Peyer's patch (tissue), 4 donors: ENCODE data around the gene FZD4. TPM values are rescaled to one million over a fixed set of nuclear protein-coding genes. Genes with fewer than 3 reads are reported as not detected.
A peak's percentile ranks its signal among the peaks of the same experiment; 100 is the strongest.
"Not testable (repeated sequence)": the region's sequence is repeated elsewhere in the genome, so short reads cannot be mapped to it uniquely, and the experiment has no call there.

ENCODE experiments used
- DNase-seq, 3 donors: peaks; one replicate each; pipeline ENCODE4 v3.0.0-alpha.2; 2017 to 2019
- H3K27ac ChIP-seq, 4 donors: fragments of 200-600 bp; sonication (generic); one replicate each; pipeline ENCODE4 v1.5.1; 2016 to 2019
- H3K27me3 ChIP-seq, 2 donors: fragments of 200-600 bp; sonication (generic); one replicate each; pipeline ENCODE4 v1.5.1; 2019
- H3K36me3 ChIP-seq, 3 donors: fragments of 200-600 bp; sonication (generic); one replicate each; pipeline ENCODE4 v1.5.1; 2016 to 2019
- H3K4me1 ChIP-seq, 4 donors: fragments of 200-600 bp; sonication (generic); one replicate each; pipeline ENCODE4 v1.5.1; 2016 to 2019
- H3K4me3 ChIP-seq, 4 donors: fragments of 200-600 bp; sonication (generic); 1 replicate in 3 of 4; 2 replicates in 1 of 4; pipeline ENCODE4 v1.5.1; 2016 to 2019; ENCODE audit warnings: mild to moderate bottlenecking in 1 of 4
- H3K9me3 ChIP-seq, 4 donors: fragments of 200-600 bp; sonication (generic); one replicate each; pipeline ENCODE4 v1.5.1; 2016 to 2019; ENCODE audit warnings: mild to moderate bottlenecking in 1 of 4
- POLR2A ChIP-seq, 2 donors: fragments of 450-650 bp; IDR thresholded peaks; one replicate each; pipeline ENCODE4 v1.5.1; 2017; ENCODE audit warnings: antibody characterized with exemption in 2 of 2, mild to moderate bottlenecking in 2 of 2, moderate library complexity in 2 of 2
- total RNA-seq, 4 donors: library from RNA; depleted of rRNA; stranded (reverse); fragments of >200 nt; gene quantifications; one replicate each; pipeline ENCODE4 v1.1.0, GENCODE V29; 2016
- TF ChIP-seq, protein P1 (sequence below), 6 experiments: fragments of 450-650 bp in 4 of 6; fragments of 200-600 bp in 2 of 6; sonication (generic) in 1 of 6; IDR thresholded peaks; one replicate each; pipeline ENCODE4 v1.5.1; 2017 to 2019; ENCODE audit warnings: antibody characterized with exemption in 6 of 6, mild to moderate bottlenecking in 3 of 6, moderate library complexity in 1 of 6

Gene FZD4
- total RNA-seq, 4 donors from 2014 or later: 5.4 to 11.6 (median 8.7) TPM

DNA sequence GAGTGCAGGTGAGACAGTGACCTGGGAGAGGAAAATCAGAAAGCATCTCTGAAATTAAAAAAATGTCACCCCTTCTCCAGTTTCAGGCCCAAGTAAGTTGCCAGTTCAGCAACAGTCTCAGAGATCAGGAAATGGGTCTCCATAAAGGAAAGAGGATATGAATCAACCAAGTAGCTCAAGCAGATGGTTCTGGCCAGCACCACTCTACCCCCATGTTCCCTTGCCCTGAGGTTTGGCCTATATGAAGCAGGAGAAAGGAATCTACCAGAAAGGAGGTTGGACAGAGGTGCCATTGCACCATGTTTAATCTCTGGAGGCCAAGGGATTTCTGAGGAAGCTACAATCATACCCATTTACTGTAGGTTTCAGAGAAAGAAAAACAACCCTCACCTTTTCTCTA lies 7.7 kb downstream of the FZD4 start:
- Histone ChIP-seq H3K27me3 (no peaks in the 10 kb centered on the region), H3K4me3 (no peak overlapping the region), H3K9me3 (no peaks in the 10 kb centered on the region), H3K36me3 (no peaks in the 10 kb centered on the region), H3K4me1 (peaks cover 0 to 10% (median 0%) of the 10 kb centered on the region in 4 donors), H3K27ac (no peak overlapping the region)
- no peak for DNase-seq
- TF ChIP-seq POLR2A (IDR thresholded peaks at IDR 0.05): no peak
- TF ChIP-seq, protein P1, sequence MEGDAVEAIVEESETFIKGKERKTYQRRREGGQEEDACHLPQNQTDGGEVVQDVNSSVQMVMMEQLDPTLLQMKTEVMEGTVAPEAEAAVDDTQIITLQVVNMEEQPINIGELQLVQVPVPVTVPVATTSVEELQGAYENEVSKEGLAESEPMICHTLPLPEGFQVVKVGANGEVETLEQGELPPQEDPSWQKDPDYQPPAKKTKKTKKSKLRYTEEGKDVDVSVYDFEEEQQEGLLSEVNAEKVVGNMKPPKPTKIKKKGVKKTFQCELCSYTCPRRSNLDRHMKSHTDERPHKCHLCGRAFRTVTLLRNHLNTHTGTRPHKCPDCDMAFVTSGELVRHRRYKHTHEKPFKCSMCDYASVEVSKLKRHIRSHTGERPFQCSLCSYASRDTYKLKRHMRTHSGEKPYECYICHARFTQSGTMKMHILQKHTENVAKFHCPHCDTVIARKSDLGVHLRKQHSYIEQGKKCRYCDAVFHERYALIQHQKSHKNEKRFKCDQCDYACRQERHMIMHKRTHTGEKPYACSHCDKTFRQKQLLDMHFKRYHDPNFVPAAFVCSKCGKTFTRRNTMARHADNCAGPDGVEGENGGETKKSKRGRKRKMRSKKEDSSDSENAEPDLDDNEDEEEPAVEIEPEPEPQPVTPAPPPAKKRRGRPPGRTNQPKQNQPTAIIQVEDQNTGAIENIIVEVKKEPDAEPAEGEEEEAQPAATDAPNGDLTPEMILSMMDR (IDR thresholded peaks at IDR 0.05): no peak

DNA sequence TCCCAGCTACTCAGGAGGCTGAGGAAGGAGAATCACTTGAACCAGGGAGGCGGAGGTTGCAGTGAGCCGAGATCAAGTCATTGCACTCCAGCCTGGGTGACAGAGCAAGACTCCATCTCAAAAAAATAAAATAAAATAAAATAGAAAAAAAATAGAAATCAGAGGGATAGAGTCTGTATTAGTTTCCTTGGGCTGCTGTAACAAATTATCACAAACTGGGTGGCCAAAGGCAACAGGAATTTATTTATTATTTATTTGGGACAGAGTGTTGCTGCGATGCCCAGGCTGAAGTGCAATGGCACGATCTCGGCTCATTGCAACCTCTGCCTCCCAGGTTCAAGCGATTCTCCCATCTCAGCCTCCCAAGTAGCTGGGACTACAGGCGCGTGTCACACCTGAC lies 11.7 kb downstream of the FZD4 start:
- not testable (repeated sequence) for H3K27ac ChIP-seq, H3K36me3 ChIP-seq, H3K27me3 ChIP-seq, H3K4me1 ChIP-seq, H3K4me3 ChIP-seq, H3K9me3 ChIP-seq, DNase-seq

- no peak for DNase-seq
- Histone ChIP-seq H3K9me3 (no peaks in the 10 kb centered on the region), H3K4me1 (peaks cover 0 to 6% (median 0%) of the 10 kb centered on the region in 4 donors), H3K27me3 (no peaks in the 10 kb centered on the region), H3K36me3 (no peaks in the 10 kb centered on the region), H3K4me3 (no peak overlapping the region), H3K27ac (peak overlapping the region in 2 of 4 donors; percentile 10 to 21)
- TF ChIP-seq, protein P1 (IDR thresholded peaks at IDR 0.05): no peak
- TF ChIP-seq POLR2A (IDR thresholded peaks at IDR 0.05): no peak
Measured at GRCh38 chr11:86941871-86942599, 13.2 kb downstream of the FZD4 start.

GRCh38 chr11:86941077-86941870 lies 13.9 kb downstream of the FZD4 start:
- DNase-seq: no peak
- Histone ChIP-seq H3K4me3 (no peak overlapping the region), H3K4me1 (peaks cover 0 to 6% (median 0%) of the 10 kb centered on the region in 4 donors), H3K36me3 (no peaks in the 10 kb centered on the region), H3K27ac (peak overlapping the region in 2 of 4 donors; percentile 10 to 21), H3K9me3 (no peaks in the 10 kb centered on the region), H3K27me3 (no peaks in the 10 kb centered on the region)
- TF ChIP-seq POLR2A (IDR thresholded peaks at IDR 0.05): no peak
- TF ChIP-seq, protein P1 (IDR thresholded peaks at IDR 0.05): no peak

DNA sequence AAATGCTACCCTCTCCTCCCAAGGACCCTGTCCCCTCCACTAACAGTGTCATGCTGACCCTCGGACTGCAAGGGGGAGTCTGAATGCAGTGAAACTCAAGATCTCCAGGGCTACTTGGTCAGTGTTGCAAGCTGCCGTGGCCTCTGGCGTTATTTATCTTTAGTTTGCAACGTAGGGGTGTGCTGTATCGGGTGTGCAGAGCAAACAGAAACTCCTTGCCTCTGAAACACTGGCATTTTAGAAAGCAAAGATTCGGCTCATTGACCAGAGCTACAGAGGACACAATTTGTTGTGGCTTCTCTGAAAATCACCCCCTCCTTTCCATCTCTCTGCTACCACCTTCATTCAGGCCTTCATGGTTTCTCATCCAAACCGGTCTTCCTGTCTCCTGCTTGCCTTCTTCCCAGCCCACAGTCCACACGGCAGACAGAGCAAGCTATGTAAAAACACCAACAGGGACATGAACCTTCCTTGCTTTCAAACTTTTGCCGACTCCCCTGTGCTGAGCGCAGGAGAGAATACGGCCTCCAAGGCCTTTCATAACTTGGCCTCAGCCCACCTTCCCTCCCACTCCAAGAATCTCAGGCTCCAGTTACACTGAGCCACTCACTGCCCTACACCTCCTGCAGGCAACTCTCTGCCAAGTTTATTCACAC lies 14.9 kb downstream of the FZD4 start:
- no peak for DNase-seq
- H3K4me1 ChIP-seq: peaks cover 0 to 6% (median 0%) of the 10 kb centered on the region in 4 donors
- peak overlapping the region in 2 of 4 donors; percentile 38 to 56 for H3K27ac ChIP-seq
- no peaks in the 10 kb centered on the region for H3K9me3 ChIP-seq
- TF ChIP-seq, protein P1 (IDR thresholded peaks at IDR 0.05): no peak
- TF ChIP-seq POLR2A (IDR thresholded peaks at IDR 0.05): no peak
- H3K36me3 ChIP-seq: no peaks in the 10 kb centered on the region
- H3K27me3 ChIP-seq: no peaks in the 10 kb centered on the region
- peak overlapping the region in 1 of 4 donors; percentile 4 for H3K4me3 ChIP-seq
